Measurements from ENCODE around the gene SH3PXD2B. TPM values are rescaled to one million over a fixed set of nuclear protein-coding genes. Genes with fewer than 3 reads are reported as not detected.
"Not testable (repeated sequence)": the region's sequence is repeated elsewhere in the genome, so short reads cannot be mapped to it uniquely, and the experiment has no call there.

SH3PXD2B gene
- polyA plus RNA-seq, 3 donors = 5.7 to 23.6 (median 9.6) TPM

DNA sequence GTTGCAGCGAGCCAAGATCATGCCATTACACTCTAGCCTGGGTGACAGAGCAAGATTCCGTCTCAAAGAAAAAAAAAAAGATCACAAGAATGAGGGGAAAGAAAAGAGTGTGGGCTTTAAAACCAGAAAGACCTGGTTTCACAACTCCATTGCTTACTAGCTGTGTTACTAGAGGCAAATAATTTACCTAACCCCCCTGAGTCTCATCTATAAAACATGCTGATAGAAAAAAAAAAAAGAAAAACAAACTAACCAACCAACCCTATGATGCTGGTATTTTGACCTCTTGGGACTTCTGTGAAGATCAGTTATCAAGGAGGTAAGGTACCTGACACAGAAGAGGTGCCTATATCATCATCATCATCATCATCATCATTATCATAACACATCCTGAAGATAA lies 110.6 kb downstream of the SH3PXD2B start:
- WGBS, 3 donors = 95 to 97% (median 97%) methylated on average over 2 of the region's 2 CpGs
- no peak overlapping the region for H3K27ac ChIP-seq (ENCODE audit: low read depth, low read length)

DNA sequence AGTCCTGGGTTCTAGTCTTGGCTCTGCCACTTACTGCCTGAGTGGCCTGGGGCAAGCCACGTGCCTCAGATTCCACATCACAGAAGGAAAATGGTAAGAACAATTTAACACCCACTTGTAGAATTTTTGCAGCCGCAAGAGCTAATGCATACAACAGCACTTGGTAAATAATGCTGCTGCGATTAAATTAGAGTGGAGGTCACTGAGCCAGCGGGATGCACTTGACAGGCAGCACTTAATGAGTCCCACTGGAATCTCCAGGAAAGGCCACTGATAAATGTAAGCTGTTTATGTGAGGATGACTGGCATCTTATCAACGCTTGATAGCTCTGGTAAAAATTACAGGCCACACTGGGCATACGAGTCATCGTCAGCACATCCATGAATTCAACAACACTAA lies 111.4 kb downstream of the SH3PXD2B start:
- 87 to 92% (median 92%) methylated on average over 7 of the region's 7 CpGs for WGBS, 3 donors

DNA sequence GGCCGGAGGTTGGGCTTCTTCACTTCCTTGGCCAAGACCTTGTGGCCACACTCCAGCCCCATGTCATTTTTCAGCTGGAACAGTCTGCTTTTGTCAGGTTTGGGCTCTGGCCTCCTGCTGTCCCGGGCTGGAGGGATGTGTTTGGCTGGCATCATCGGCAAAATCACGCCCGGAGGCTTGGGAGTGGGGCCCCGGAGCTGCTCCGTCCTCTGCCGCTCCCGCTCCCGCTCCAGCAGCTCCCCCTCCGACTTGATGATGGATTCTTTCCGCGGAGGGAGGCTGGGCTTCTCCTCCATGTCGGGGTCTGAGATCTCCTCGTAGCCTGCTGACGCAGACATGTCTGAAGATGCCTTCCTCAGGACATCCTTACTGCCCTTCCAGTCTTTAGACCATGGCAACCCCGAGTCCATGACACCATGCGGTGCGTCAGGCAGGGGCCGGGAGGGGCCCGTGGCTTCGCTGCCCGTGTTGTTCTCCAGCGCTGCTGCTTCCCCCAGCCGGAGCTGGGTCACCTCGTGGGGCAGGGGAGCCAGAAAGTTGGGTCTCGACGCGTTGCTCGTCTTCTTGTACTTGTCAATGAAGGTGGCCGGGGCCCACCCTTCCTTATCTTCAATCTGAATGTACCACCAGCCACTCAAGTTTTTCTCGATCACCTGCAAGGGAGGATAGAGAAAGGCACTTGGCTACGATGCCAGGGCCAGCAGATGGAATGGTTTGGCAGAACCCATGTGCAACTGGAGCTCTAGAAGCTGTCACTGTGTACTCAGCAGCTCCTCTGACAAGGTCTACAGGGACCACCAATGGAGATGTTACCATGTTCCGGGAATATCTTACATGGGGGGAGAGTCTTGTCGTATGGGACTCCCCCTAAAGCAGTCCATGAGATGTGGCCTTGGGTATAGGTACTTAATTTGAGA lies 114.8 kb downstream of the SH3PXD2B start:
- no peak overlapping the region for H3K27ac ChIP-seq (ENCODE audit: low read depth, low read length)
- WGBS, 3 donors = 88 to 93% (median 93%) methylated on average over 35 of the region's 35 CpGs

More for the DNA sequence above, 111.4 kb downstream of the SH3PXD2B start:
- no peak overlapping the region for H3K27ac ChIP-seq (ENCODE audit: low read depth, low read length)

DNA sequence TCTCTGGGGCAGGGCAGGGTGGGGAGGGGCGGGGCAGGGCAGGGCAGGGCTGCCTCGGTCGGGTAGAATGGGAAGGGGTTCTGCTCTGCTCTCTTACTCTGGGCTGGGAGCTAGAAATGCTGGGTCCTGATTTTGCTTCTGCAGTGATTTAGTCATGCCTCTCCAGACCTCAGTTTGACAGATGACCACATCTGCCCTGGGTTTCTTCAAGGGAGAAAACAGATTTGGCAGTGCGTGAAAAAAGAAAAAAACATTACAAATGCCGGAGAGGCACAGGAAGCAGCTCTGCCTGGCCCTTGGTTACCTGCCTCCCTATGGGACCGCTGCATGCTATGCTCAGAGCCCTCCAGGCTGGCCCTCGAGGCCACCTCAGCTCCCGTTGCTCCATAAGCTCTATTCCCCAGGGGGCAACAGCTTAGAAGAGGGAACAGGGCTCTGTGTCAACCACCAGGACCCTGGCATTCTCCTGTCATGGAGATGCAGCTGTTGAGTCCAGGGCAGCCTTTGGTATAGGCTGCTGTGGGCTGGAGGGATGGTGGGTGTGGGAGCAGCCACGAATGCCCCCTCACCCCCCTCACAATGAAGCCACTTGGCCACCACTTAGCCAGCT lies 117.5 kb downstream of the SH3PXD2B start:
- WGBS, 3 donors = 77 to 90% (median 85%) methylated on average over 9 of the region's 9 CpGs
- H3K27ac ChIP-seq (ENCODE audit: low read depth, low read length) = no peak overlapping the region

DNA sequence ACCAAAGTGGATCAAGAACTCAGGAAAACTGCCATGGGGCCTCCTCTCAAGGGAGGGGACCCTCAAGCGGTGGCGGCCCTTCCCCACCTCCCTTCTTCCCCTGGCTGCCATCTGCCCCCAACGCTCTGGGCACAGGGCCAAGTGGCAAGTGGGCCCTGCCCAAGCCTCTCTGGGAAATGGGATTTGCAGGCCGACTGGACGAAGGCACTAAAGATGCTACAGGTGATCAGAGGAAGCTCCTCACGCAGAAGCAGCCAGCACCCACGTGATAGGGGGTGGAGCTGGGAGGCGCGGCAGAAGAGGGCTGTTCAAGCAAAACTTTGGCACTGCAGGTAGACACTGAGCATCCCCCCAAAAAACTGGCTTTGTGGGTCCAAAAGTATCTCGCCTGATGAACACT lies 118.1 kb downstream of the SH3PXD2B start:
- H3K27ac ChIP-seq (ENCODE audit: low read depth, low read length) = no peak overlapping the region
- 63 to 81% (median 68%) methylated on average over 10 of the region's 10 CpGs for WGBS, 3 donors

DNA sequence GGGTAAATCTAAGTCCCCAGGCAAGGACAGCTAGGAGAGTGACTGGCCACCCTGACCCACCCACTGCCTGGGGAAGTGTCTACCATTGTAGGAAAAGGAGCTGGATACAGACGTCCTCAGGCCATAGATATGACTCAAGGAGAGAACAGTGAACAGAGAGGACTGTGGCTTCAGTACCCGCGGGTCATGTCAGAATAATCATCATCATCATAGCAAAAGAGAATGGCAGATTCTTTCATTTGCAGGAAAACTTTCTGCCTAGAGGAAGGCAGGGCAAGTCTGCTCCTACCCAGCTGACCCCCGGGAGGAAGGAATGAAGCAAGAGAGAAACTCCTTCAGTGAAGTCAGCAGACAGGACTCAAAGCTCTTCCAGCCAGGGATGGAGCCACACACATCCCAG lies 118.6 kb downstream of the SH3PXD2B start:
- no peak overlapping the region for H3K27ac ChIP-seq (ENCODE audit: low read depth, low read length)
- 79 to 89% (median 81%) methylated on average over 4 of the region's 4 CpGs for WGBS, 3 donors

DNA sequence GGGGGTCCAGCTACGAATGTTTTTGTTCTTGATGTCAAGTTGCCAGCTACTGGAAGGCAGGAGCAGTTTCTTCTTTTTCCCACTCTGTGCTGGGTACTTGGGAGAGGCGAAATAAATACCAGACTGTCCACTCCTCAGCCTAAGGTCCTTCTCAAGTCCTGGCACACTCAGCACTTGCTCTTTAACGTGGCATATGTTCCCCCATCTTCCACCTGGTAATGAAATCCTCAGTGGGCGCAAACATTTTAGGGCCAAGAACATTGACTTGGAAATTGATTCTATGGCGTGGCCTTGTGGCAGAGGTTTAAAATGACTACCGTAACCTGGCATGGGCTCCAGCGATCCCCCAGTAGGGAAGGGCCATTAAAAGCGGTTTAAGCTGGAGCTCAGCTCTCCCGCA lies 119.7 kb downstream of the SH3PXD2B start:
- H3K27ac ChIP-seq (ENCODE audit: low read depth, low read length) = no peak overlapping the region
- WGBS, 3 donors = 93 to 97% (median 96%) methylated on average over 9 of the region's 9 CpGs

DNA sequence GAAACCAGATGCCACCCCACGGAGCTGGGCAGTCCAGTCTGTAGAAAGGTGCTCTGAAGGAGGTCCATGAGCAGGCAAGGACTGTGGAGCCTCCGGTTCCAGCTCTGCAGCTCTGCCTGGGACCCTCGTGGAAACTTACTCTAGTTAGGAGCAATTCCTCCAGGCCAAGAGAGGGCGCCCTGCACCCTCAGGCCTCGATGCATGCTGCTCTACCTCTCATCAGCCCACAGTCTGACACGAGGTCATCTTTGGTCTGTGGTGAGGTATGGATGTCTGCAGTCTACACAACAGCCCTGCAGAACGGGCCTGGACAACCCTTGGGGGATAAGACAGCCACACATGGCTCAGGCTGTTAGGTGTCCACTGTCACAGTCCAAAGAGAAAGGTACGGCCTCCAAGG lies 120.1 kb downstream of the SH3PXD2B start:
- no peak overlapping the region for H3K27ac ChIP-seq (ENCODE audit: low read depth, low read length)
- 86 to 91% (median 88%) methylated on average over 8 of the region's 8 CpGs for WGBS, 3 donors

DNA sequence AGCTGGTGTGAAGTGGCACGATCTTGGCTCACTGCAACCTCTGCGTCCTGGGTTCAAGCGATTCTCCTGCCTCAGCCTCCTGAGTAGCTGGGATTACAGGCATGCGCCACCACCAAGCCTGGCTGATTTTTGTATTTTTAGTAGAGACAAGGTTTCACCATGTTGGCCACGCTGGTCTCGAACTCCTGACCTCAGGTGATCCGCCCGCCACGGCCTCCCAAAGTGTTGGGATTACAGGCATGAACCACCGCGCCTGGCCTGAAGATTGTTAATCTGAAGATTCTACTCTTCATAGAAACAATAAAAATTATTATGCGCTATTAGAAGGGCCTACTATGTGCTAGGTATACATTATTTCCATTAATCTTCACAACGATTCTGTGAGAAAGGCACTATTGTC lies 127.4 kb downstream of the SH3PXD2B start:
- not testable (repeated sequence) for H3K27ac ChIP-seq (ENCODE audit: low read depth, low read length)
- 93 to 96% (median 94%) methylated on average over 12 to 13 of the region's 13 CpGs for WGBS, 3 donors

DNA sequence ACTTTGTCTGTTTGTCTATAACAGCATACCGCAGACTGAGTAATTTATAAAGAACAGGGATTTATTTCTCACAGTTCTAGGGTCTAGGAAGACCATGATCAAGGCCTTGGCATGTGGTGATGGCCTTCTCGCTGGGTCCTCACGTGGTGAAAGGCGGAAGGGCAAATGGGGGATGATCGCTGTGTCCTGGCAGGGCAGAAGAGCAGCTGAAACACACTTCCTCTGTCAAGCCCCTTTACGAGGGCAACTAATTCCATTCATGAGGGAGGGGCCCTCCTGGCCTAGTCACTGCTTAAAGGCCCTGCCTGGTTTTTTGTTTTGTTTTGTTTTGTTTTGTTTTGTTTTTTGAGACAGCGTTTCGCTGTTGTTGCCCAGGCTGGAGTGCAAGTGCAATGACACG lies 128.9 kb downstream of the SH3PXD2B start:
- H3K27ac ChIP-seq (ENCODE audit: low read depth, low read length) = no peak overlapping the region
- 91 to 95% (median 92%) methylated on average over 9 of the region's 9 CpGs for WGBS, 3 donors

DNA sequence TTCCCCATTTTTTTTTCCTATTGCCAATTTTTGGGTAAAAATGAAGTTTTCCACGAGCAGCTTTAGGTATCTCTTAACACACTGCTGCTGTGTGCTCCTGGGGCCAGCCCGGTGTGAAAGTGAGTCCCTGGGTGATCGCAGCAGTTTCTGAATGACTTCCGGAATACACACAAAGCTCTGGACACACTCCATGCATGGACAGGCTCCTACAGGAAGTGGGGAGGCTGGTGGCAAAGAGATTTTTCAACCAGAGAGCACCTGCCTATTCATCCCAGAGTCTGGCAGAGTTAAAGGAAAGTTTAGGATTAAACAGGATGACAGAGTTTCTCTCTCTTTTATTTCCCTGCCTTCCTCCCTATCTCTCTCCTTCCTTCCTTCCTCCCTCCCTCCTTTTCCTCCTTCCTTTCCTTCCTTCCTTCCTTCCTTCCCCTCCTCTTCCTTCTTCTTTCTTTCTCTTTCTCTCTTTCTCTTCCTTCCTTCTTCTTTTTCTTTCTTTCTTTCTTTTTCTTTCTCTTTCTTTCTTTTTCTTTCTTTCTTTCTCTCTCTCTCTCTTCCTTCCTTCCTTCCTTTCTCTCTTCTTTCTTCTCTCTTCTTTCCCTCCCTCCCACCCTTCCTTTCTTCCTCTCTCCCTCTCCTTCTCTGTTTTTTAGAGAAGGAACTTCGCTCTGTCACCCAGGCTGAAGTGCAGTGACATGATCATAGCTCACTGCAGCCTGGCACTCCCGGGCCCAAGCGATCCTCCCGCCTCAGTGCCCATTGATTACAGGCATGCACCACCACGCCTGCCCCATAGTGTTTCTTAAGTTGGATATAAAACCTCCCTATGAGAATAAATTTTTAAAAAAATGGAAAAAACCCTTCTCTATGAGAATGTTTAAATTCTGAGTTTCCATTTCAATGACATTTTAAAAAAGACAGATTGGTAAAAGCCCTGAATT lies 132.0 kb downstream of the SH3PXD2B start:
- no peak overlapping the region for H3K27ac ChIP-seq (ENCODE audit: low read depth, low read length)
- 54 to 77% (median 72%) methylated on average over 9 of the region's 9 CpGs for WGBS, 3 donors

DNA sequence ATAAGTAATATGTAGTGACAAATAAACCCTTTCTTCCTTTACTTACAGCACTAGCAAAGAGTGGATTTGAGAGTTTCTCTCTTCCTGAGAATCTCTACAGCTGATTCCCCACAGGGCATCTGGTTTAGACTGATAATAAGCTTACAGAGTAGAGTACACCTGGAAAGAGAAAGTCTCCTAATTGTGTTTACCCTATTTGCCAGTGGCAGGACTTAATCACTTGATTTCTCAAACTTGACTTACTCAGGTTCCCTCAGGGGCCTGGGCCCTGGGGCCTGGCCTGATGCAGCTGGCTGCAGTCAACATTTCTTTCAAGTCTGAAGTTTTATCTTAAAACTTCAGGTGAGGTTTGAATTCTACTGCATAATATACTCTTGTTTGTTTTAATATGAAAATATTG lies 132.7 kb downstream of the SH3PXD2B start:
- no peak overlapping the region for H3K27ac ChIP-seq (ENCODE audit: low read depth, low read length)

DNA sequence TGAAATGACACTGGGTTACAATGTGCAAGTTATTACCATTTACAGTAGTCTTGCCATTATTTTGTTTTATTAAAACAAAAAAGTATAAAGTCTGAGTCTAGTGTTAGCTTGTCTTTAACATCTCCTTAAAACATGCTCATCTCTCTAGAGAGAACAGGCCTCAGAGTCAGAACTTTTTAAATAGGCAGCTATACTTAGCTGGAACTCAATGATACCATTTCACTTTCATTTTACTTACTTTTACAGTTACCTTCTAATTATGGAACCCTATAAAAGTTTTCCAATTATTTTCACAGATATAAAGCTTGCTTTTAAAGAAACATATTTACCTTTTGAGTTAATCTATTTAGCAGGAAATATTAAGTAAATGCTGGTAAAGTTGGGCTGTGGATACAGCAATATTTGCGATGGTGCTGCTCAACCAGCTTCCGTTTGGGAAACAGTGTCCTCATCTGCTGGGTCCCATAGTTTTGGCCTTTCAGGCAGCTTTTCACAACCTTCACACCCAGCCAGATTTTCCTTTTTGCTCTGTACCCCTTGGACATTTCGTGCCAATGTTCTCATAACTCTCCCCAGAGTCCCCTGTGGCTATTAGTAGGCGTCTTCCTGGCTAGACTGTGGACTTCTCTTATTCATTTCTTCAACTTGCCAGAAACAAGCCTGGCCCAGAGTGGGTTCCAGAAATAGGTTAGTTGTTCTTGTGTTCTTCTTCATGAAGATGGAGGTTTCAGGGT lies 134.4 kb downstream of the SH3PXD2B start:
- 49 to 82% (median 69%) methylated on average over 4 of the region's 4 CpGs for WGBS, 3 donors

DNA sequence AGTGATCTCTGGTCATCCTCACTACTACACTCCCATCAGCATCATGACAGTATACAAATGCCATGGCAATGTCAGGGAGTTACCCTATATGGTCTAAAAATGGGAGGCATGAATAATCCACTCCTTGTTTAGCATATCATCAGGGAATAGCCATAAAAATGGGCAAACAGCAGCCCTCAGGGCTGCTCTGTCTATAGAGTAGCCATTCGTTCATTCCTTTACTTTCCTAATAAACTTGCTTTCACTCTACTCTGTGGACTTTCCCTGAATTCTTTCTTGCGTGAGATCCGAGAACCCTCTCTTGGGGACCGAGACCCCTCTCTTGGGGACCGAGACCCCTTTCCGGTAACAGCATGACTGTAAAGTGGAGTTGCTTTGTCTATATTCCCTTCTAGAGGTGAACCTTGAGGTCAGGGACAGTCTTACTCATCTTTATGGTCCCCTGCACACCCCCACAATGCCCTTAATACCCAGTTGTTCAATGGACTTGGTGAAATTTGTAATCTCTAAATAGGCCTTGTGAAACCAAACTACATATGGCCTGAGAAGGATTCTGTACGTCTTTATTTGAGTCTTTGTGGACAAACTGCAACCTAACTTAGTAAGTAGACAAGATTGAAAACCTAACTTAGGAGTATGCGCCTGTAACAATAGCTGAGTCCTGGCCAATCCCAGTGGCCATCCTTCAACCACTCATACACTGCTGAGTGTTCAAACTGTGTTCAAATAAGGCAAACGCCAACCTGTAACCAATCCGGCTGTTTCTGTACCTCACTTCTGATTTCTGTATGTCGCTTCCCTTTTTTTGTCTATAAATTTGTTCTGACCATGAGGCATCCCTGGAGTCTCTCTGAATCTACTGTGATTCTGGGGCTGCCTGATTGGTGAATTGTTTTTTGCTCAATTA lies 138.5 kb downstream of the SH3PXD2B start:
- no peak overlapping the region for H3K27ac ChIP-seq (ENCODE audit: low read depth, low read length)
- WGBS, 3 donors = 93 to 94% (median 93%) methylated on average over 11 of the region's 11 CpGs

More for the DNA sequence above, 134.4 kb downstream of the SH3PXD2B start:
- H3K27ac ChIP-seq (ENCODE audit: low read depth, low read length) = no peak overlapping the region

DNA sequence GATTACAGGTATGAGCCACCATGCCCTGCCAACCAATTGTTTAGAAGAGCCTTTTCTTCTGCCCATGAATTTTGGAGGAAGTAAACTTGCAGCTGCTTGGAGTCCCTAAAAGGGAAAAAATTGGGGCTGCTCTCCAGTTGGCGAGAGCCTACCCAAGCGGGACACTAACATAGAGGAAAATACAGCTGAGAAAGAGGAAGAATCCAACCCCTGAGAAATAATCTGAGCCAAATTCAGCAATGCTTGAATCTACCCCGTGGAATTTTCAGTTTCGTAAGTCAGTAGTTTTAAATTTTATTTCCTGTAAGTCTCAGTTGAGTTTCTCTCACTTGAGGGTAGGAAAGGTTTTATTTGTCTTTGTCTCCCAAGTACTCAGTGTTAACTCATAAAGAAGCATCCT lies 140.4 kb downstream of the SH3PXD2B start:
- WGBS, 3 donors = 64 to 98% (median 74%) methylated on average over 4 of the region's 4 CpGs
- H3K27ac ChIP-seq (ENCODE audit: low read depth, low read length) = no peak overlapping the region

DNA sequence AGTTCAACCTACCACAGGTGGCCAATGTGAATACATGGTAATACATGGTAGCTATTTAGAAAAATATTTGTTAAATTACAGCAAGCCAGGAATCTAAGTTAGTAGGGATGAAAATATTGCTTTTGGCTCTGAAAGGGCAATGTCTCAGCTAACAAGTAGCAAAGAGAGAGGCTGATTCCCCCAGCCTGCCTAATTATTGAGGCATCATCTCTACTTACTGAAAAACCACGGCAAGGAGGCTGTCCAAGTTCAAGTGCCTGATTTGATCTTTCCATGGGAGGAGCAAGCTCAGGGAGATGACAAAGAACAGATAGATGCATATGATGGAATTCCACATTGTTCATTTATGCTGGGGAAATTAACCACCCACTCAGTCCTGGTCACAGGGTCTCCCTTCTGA lies 142.0 kb downstream of the SH3PXD2B start:
- WGBS, 3 donors = 60 to 65% (median 62%) methylated on average over 1 of the region's 1 CpG
- no peak overlapping the region for H3K27ac ChIP-seq (ENCODE audit: low read depth, low read length)

DNA sequence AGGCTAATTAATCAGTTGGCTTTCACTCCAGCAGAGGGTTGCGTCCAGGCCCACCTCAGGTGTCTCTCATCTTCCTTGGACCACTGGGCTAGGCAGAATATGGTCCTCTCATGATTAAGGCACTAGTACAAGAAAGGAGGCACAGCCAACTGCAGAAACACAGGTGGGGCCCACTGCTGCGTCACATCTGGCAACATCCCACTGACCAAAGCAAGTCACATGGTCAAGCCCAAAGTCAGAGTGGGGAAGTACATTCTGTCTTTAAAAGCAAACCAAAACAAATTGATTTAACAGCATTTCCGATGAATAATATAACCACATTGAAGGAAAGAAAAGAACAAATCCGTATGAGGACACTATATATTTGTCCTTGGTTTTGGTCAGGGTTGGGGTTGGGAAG lies 142.7 kb downstream of the SH3PXD2B start:
- WGBS, 3 donors = 80 to 85% (median 85%) methylated on average over 4 of the region's 4 CpGs
- H3K27ac ChIP-seq (ENCODE audit: low read depth, low read length) = no peak overlapping the region
